GM12875 (cell line): ENCODE measurements around the gene JAKMIP1.

Source experiments
- H3K4me3 ChIP-seq: one replicate; pipeline ENCODE4 v1.5.1; 2011; ENCODE audit warnings: low read depth, low read length, control low read depth
- TF ChIP-seq, protein P1 (sequence below): IDR thresholded peaks from 2 replicates; pipeline ENCODE4 v1.5.1; 2011; ENCODE audit warnings: low read depth, mild to moderate bottlenecking, control low read depth, inconsistent platforms, low read length, moderate library complexity, borderline replicate concordance; ENCODE audit not compliant: insufficient read depth

Gene JAKMIP1

DNA sequence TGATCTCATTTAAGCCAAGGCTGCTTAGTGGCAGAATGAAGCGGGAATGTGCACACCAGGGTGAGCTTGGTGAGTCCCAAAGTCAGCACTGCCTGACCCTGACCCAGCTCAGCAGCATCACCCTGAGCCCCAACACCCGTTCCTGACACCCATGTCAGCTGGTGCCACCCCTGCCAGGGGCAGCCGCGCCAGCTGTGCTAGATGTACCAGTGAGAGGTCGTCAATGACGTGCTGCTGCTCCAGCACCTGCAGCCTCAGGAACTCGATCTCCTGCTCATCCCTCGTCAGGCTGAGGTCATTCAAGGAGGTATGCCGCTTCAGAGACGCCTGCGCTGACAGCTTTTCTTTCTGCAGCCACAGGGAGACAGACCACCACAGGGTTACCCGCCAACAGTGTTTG lies 120.4 kb downstream of the JAKMIP1 start:
- TF ChIP-seq, protein P1, sequence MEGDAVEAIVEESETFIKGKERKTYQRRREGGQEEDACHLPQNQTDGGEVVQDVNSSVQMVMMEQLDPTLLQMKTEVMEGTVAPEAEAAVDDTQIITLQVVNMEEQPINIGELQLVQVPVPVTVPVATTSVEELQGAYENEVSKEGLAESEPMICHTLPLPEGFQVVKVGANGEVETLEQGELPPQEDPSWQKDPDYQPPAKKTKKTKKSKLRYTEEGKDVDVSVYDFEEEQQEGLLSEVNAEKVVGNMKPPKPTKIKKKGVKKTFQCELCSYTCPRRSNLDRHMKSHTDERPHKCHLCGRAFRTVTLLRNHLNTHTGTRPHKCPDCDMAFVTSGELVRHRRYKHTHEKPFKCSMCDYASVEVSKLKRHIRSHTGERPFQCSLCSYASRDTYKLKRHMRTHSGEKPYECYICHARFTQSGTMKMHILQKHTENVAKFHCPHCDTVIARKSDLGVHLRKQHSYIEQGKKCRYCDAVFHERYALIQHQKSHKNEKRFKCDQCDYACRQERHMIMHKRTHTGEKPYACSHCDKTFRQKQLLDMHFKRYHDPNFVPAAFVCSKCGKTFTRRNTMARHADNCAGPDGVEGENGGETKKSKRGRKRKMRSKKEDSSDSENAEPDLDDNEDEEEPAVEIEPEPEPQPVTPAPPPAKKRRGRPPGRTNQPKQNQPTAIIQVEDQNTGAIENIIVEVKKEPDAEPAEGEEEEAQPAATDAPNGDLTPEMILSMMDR, result no peak

GRCh38 chr4:6078560-6078959 lies 121.8 kb downstream of the JAKMIP1 start:
- TF ChIP-seq, protein P1, result no peak
- H3K4me3 ChIP-seq, result no peak overlapping the region

More for the DNA sequence above, 120.4 kb downstream of the JAKMIP1 start:
- H3K4me3 ChIP-seq, result no peak overlapping the region

DNA sequence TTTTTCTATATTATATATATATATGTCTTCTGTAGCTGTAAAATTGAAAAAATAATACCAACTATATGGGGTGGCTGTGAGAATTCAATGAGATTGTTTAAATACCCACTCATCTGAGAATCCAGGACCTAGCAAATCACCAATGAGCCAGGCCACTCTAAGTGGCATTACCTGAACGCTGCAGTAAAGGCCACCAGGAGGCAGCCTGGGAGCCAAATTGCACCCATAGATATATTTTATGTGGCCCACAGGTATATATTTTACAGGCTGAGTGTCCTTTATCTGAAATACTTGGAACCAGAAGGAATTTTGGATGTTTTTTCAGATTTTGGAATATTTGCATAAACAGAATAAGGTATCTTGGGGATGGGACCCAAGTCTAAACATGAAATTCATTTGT lies 124.0 kb downstream of the JAKMIP1 start:
- no peak overlapping the region for H3K4me3 ChIP-seq
- TF ChIP-seq, protein P1, result peak; percentile 39; the same call in 1 of the 2 replicates

- TF ChIP-seq, protein P1, result no peak
- no peak overlapping the region for H3K4me3 ChIP-seq
Measured at GRCh38 chr4:6074758-6075157, 125.6 kb downstream of the JAKMIP1 start.

DNA sequence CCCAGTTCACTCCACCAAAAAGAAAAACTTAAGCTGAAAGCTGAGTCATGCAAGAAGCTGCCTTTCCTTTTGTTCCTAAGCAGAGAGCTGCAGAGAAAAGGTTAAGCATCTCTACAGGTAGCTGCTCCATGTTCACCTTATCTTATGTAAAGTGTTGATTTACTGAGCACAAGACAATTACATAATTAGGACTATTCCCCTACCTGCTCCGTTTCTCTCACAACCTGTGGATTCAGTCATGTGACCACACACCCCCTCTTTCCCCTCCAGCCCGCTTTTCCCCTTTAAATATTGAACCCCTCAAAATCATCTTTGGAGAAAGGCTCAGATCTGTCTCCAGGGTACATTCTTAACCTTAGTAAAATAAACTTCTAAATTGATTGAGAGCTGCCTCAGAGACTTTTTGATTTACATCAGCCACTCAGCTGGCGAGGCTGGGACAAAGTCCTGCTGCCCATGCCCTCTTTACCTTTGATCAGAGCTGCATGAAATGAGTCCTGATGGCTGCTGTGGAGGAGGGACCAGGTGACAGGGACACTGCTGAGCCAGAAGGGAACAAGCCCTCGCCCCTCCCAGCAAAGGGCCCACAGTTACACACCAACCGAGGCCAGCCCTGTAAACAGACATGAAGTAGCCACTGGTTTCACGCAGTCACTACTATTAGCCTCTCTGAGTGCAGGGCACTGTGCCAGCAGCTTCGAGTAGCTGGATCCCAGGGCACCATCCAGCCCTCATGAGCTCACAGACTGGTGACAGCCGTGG lies 128.2 kb downstream of the JAKMIP1 start:
- no peak overlapping the region for H3K4me3 ChIP-seq
- TF ChIP-seq, protein P1, result no peak

DNA sequence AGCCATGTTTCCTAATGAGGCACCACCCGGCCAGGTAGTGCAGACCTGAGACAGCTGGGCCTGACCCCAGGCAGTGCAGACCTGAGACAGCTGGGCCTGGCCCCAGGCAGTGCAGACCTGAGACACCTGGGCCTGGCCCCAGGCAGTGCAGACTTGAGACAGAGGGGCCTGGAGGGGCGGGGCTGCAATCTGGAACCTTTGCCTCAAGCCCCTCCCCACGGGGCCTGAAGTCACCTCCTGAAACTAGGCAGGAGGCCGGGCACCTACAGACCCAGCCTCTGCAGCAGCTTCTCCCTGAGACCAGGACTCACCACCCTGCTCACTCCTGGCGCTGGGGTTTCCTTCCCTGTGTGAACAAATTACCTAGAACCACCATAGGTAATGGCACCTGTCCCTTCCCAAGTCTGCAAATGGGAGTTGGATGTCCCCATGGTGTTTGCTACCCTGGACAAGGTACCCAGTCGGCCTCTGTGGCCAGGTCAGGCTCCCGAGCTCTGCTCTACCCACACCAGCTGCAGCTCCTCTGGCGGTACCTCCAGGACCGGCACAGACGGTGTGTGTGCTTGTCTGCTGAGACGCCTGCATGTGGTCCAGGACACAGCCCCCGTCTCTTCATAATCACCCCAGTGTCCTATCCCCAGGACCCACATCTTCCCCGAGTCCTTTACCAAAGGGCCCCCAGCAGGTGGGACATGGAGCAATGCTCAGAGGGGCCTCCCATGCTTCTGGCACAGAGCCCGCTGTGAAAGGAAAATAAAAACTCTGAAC lies 129.0 kb downstream of the JAKMIP1 start:
- no peak overlapping the region for H3K4me3 ChIP-seq
- TF ChIP-seq, protein P1, result no peak
